ENCODE results near the gene DGKD.

DGKD gene

DNA sequence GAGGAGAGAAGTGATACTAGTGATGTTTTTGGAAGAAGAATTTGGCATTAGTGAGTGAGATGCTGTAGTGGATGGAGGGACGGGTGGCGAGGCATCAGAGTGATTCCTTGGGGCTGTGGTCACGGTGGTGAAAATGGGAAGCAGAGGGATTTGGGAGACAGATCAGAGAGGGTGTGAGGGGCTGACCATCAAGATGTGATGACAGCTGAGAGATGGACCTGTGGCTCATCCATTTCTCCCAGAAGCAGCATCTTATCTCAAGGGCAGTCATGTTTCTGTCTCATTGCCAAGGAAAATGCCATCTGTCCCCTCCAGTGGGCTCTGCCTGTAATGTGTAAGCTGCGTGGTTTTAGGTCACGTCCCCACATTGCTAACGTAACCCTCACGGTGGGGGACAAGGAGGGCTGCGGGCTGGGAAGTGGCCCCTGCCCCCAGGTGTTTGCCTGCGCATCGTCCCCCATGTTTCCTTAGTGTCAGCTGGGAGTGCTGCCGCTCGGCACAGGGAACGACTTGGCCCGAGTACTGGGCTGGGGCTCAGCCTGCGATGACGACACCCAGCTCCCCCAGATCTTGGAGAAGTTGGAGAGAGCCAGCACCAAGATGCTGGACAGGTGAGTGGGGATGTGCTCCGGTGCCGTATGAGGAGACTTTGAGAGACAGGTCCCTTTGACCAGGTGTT, 91.0 kb downstream of the DGKD start:
- no peak for DNase-seq (ENCODE audit: low read depth, low spot score)

DNA sequence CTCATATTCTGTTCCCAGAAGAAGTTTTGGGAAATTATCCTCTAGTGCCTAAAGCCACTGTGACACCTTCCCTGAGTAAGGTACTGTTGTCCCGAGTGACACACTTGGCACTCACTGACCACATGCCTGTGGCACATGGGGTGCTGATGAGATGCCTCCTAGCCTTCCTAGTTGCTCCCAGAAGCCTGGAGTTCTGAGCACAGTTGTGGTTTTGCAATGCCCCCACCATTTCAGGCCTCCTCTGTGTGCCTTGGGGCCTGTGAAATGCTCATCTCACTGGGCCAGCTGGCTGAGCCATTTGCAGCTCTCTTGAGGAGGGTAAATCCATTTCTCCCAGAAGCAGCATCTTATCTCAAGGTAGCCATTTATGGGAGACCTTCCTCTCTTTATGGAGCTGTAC, 91.8 kb downstream of the DGKD start:
- no peak for DNase-seq (ENCODE audit: low read depth, low spot score)

DNA sequence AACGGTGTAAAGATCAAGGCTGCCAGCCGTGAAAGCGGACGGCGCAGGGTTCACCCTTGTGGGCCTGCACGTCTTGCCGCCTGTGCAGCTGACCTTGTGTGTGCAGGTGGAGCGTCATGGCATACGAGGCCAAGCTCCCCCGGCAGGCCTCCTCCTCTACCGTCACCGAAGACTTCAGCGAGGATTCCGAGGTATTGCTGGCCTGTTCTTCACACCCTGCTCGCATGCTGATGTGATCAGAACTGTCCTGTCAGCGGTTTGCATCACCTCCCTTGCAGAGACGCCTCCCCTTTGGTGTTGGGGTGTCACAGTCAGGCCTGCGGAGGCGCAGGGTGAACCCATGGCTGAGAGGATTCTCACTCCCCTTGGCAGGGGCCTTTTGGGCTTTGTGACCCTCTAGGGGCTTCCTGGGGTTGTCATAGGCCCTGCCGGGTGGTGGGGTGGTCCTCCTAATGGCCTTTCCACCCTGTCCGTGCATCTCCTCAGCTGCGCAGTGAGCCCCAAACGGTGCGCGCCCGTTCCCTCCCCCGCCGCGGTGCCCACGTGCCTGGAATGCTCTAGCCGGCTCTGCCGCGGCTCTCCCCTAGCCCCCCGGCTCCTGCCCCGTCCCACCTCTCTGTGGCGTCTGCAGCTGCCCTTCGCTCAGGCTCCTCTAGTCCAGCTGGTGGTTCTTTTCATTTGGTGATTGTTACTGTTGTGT, 92.5 kb downstream of the DGKD start:
- DNase-seq (ENCODE audit: low read depth, low spot score), result no peak

DNA sequence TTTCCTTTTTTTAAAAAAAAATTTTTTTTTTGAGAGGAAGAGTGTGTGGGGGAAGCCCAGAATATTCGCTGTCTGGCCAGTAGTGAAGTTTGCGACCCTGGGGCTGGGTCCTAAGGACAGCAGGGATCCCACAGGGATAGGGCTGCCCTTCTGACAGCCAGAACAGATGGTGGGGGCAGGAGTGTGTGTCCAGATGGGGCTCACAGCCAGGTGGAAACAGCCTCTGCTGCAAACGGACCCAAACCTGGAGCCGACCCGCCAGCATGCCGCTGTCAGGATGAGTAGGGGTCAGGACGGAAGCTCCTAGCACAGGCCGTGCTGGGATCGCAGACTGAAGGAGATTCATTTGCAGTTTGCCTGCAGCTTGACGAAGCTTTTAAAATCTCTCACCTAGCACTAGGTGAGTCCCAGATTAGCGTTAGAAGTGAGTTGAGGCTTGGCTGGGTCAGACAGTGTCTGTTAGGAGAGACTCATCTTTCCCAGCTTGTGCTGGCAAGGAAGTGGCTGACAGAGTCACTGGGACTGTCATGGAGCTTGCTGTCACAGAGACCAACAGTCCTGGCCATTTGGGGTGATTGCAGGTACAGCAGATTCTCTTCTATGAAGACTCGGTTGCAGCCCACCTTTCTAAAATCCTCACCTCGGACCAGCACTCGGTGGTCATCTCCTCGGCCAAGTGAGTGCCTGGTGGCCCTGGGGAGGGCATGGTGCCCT, 93.4 kb downstream of the DGKD start:
- DNase-seq (ENCODE audit: low read depth, low spot score), result no peak

DNA sequence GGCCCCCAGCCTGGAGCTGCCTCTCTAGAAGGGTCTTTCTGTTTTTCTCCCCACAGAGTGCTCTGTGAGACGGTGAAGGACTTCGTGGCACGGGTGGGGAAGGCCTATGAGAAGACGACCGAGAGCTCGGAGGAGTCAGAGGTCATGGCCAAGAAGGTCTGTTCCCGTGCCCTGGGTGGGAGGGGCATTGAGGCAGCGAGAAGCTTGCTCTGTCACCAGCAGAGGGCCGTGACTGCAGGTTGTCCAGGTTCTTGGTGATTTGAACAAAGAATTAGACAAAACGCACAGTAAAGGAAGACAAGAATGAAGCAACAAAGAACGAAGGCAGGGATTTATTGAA, 93.9 kb downstream of the DGKD start:
- no peak for DNase-seq (ENCODE audit: low read depth, low spot score)

DNA sequence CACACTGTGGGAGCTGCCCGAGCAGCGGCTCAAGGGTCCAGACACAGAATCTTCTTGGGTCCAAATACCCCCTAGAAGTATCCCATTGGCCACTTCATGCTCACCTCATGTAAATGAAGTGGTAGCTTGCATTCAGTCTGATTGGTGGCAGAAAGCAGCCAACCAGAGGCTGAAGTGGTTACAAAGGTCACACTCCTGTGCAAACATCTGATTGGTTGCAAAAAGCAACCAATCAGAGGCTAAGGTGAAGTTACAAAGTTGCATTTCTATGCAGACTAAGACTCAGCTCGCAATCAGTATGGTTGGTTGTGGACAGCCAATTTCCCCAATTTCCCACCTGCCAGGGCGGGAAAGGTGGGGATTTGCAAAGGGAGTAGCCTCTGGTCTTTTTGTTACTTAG, 94.3 kb downstream of the DGKD start:
- DNase-seq (ENCODE audit: low read depth, low spot score), result no peak

DNA sequence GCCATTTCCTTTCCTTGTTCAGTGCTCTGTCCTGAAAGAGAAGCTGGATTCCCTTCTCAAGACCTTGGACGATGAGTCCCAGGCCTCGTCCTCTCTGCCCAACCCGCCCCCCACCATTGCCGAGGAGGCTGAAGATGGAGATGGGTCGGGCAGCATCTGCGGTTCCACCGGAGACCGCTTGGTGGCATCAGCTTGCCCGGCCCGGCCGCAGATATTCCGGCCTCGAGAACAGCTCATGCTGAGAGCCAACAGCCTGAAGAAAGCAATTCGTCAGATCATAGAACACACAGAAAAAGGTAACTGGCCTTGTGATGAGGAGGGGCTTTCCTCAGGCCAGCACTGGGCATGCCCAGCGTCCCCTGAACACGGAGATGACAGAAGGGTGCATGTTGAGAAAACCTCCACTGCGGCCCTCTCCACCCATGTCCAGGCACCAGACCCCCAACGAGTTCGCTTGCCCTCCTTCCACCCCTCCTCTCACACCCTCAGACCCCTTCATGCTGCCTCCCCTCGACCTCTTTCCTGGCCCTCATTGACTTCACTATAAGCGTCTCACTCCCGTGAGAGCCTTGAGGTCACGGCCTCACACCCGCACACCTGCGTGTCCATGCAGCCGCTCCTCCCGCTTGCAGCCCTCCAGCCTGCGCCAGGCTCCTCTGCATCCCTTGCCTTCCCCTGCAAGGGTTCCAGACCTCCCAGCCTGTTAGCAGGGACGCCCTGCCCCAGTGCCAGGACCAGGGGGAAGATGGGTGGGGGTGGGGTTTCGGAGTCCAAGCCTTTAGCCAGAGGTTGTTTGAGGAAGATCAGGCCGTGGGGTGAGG, 95.0 kb downstream of the DGKD start:
- DNase-seq (ENCODE audit: low read depth, low spot score), result no peak

DNA sequence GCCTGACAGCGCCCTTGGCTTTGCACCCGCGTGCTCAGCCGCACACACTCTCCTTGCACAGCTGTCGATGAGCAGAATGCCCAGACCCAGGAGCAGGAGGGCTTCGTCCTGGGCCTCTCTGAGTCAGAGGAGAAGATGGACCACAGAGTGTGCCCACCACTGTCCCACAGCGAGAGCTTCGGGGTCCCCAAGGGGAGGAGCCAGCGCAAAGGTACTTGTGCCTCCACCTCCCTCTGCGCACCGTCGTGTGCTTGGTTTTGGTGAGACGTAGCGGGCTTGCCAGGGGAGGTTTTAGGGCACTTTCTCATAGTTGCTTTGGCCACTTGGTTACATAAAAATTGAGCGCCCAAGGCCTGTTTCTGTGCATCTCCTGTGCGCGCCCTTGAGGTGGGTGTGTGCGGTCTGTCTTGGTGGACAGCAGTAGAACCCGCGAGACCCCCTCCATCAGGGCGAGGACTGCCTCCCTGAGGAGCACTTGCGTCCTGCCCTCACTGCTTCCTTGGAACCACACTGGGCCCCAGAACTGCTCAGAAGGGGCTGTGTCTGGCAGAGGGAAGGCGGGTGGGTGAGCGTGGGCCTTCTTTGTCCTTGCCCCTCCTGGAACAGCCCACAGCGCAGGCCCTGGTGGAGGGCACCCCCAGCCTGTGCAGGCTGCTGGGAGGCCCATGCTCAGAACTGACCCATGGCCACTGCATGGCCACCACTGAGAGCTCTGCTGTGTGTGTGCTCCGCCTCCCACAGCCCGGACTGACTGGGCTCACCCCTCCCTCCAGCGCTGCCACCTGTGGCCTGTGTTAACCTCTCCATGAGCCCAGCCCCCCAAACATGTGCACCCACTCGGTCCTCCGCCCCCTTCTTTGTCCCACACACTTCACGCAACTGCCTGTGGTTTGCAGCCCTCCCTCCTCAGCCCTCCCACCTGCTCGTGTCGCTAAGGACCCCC, 95.9 kb downstream of the DGKD start:
- DNase-seq (ENCODE audit: low read depth, low spot score), result no peak

DNA sequence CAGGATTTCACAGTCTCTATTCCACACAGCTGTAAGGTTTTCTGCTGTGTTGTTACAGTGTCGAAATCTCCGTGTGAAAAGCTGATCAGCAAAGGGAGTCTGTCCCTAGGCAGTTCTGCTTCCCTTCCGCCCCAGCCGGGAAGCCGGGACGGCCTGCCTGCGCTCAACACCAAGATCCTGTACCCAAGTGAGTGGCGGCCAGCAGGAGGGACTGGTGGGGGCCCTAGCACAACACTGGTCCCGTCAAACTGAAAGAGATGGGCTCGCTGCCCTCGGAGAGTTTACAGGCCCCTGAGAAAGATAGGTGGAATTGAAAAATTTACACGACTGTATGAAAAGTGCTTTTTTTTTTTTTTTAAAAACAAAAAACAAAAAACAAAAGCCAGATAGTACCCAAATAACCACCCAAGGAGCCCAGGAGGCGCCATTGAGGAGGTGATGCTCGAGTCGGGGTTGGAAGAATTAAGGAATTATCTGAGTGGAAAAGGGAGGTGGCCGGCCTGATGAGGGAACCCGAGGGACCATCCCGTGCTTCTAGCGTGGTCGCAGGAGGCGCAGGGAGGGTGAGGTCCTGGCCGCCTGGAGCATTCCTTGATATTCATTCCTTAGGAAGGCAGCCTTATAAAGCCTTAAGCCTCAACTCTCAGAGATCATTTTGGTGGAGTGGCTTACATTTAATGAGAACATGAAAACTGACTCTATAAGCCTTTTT, 96.7 kb downstream of the DGKD start:
- no peak for DNase-seq (ENCODE audit: low read depth, low spot score)

DNA sequence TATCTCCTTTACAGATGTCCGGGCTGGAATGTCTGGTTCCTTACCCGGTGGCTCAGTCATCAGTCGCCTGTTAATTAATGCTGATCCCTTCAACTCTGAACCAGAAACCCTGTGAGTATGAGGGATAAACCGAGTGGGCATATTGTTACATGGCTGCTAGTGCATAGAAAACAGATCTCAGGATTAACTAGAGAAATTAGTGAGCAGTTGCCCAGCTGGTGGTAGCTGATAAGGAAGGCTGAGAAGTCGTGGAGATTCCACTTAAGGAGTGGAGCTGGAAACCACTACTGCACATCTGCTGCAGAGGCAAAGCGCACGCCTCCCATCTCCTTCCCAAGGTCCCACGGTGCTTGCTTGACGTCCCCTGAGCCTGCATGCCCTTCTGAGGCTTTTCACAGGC, 97.7 kb downstream of the DGKD start:
- no peak for DNase-seq (ENCODE audit: low read depth, low spot score)

DNA sequence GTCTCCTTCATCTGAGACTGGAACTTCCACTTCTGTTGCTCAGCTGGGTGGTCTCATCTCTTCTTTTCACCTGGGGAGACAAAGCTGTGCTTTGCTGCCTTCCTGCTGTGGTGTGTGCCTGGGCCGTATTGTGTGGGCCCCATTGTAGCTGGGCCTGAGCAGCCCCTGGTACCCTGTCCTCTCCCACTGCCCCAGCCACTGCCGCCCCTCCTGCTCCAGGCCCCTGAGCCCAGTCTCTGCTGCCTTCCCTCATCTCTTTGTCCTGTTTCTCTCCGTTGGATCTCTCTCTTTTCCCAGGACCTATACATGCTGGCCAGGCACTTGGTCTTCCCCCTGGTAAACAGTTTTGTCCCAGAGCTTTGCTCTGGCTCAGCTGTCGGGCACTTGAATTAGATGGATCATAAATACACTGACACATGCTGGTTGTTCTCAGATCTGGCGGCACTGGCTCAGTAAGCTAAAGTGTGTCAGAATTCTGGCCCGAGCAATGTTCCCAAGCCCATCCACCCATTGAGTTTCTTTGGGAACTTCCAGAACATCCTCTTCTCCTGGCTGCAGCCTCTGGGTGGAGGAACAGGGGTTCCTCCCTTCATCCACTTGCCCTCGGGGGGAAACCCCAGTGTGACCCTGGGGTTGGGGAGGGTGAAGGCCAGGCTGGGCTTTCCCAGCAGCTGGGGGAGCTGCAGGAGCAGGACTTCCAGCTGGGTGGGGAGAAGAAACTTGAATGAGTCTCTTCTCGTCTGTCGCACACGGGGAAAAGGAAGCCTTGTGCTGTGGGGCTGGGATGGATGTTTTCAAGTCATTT, 99.0 kb downstream of the DGKD start:
- DNase-seq (ENCODE audit: low read depth, low spot score), result no peak

DNA sequence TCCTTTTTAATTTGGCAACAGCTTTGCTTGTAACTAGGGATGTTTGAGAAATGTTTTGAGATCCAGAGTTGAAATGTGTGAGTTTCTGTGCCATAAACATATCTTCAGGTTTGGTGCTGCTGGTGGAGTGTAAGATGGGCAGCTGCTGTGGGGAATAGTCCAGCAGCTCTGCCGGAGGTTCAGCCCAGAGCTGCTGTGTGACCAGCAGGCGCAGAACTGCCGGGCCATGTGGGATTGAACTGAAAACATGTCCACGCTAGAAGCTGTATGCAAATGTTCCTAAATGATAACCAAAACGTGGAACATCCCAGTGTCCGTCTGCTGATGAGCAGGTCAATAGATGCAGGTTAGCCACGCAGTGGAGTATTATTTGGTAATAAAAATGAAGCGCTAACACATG, 99.6 kb downstream of the DGKD start:
- no peak for DNase-seq (ENCODE audit: low read depth, low spot score)

DNA sequence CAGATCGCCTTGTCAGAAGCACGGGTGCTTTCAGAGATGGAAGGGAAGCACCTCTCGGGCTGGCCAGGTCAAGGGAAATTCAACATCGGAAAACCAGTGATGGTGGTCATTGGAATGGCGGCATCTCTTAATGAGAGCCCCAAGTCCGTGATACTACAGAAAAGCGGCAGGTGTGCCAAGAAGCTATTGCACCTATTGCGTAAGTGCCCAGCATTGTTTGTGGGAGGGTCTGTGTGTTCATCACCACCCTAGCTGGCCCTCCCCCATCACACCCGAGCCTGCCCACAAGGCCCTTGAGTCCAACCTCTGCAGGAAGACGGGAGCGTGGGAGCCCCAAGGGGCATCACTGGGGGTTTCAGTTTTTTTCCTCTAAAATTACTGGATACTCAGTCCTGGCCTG, 100.7 kb downstream of the DGKD start:
- DNase-seq (ENCODE audit: low read depth, low spot score), result no peak

DNA sequence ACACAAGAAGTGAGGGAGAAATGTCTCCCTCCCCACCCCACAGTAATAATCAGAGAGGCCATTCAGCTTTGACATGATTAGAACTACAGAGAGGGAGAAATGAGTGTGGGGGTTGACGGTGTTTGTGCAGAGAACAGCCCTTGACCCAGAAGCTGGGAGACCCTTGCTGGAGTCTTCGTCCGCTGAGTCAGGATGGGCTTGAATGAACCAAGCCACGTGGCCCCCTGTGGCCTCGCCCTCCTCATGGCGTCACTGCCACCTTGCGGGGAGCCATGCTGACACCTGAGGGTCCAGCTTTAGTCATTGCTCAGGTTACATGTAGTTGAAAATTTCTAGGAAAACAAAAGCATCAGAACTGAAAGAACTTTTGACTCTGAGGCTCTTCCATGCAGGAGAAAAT, 101.2 kb downstream of the DGKD start:
- DNase-seq (ENCODE audit: low read depth, low spot score), result no peak

DNA sequence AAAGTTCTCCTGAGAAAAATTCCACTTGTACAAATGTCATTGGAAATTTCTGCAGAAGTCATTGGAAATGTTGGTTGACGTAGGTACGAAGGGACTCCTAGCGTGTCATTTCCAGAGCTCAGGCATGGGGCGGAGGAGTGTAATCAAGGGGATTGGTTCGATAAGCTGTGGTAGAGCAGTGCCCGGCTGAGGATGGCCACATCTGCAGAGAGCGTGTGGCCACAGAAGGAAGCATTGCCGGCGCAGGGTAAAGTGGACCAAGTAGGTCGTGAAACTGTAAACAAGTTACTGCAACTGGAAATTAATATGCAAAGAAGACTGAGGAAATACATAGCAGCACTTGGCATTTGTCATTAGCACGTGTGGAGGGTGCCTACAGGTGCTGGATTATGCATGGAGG, 101.8 kb downstream of the DGKD start:
- no peak for DNase-seq (ENCODE audit: low read depth, low spot score)

DNA sequence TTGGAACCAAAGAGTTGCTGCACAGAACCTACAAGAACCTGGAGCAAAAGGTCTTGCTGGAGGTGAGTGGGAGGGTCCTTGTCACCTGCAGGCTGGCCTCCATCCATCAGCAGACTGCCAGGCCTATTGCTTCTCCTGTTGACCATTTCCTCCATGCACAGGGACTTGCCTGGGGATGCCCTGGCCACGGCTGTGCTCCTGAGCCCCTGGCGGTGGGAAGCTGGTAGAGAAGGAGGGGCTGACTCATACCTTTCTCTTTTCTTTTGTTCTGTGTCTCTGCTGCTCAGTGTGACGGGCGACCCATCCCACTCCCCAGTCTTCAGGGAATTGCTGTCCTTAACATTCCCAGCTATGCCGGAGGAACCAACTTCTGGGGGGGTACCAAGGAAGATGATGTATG, 102.6 kb downstream of the DGKD start:
- no peak for DNase-seq (ENCODE audit: low read depth, low spot score)

DNA sequence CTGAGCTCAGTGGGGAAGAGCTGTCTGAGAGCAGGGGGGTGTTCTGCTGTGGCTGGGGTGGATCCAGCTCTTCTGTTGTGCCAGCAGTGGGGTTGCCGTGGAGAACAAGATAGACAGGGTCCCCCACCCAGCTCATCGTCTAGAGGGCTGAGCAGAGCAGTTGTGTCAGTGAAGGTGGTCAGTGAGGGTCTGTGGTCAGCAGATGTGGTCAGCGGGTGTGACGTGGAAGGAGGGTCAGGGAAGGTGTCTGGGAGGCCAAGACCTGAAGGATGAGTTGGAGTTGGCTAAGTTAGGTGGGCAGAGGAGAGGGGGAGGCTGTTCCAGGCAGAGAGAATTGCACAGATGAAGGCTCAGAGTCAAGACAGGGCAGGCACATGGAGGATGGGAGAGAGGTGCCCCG, 103.1 kb downstream of the DGKD start:
- no peak for DNase-seq (ENCODE audit: low read depth, low spot score)

DNA sequence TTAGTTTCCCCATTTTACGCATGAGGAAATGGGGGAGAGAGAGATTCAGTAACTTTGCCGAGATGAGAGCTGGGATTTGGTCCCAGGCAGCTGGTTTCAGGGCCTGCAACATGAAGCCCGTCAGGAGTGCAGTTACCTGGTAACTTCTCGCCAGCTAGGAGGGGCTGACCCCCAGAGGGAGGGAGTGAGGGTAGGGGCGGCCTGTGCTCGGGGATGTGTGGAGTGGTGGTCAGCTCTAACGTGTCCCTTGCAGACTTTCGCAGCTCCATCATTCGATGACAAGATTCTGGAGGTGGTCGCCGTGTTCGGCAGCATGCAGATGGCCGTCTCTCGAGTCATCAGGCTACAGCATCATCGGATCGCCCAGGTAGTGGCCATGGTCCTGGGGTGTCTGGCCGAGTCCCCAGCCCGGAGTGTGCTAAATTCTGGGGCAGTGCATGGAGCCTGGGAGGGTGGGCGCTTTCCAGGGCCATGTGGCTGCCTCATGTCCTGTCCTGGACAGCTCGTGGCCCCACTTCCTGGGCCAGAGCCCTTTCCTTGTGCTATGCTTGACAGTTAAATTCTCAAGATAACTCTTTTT, 103.8 kb downstream of the DGKD start:
- no peak for DNase-seq (ENCODE audit: low read depth, low spot score)

DNA sequence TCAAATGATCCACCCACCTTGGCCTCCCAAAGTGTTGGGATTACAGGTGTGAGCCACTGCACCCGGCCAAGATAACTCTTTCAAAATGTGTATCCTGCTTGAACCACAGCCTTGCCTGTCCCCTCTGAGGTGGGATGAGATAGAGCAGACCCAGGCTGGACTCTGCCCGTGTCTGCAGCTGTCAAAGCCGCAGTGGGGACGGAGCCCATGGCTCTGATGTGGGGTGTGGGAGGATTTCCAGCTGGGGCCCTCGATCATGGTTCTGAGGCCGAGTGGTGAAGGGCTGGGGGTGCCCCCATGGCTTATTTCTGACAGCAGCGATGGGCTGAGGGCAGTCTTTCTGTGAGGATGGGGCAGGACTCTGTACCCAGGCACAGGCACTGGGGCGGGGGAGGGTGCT, 104.5 kb downstream of the DGKD start:
- no peak for DNase-seq (ENCODE audit: low read depth, low spot score)
